SK-N-SH (cell line): ENCODE measurements around the gene SNRNP35. TPM values are rescaled to one million over a fixed set of nuclear protein-coding genes. Genes with fewer than 3 reads are reported as not detected.

Source experiments
- CTCF ChIA-PET: fragments of 300-600, 350-600 bp; formaldehyde crosslinking; extraction: SDS; loops from one replicate; lab custom pipeline; 2021; lab: Yijun Ruan, JAX
- POLR2A ChIA-PET: fragments of 350-600 bp; sonication (Branson Sonifier 250); formaldehyde crosslinking; extraction: SDS; loops from one replicate; lab custom pipeline; 2020; ENCODE audit warnings: antibody characterized with exemption, inconsistent platforms; lab: Yijun Ruan, JAX
- DNase-seq: peaks from one replicate; pipeline ENCODE4 v3.0.0; 2012
- H2AFZ ChIP-seq: fragments of 200-600 bp; sonication (generic); 2 replicates; pipeline ENCODE4 v1.8.1; 2016; ENCODE audit warnings: antibody characterized with exemption, mild to moderate bottlenecking, low read depth
- H3F3A ChIP-seq: fragments of 200-600 bp; sonication (generic); replicated peaks from 2 replicates; pipeline ENCODE3; 2016; ENCODE audit warnings: antibody characterized with exemption, mild to moderate bottlenecking; ENCODE audit not compliant: insufficient read depth
- H3K27ac ChIP-seq, 2 experiments: fragments of 200-500 bp in 1 of 2; fragments of 200-600 bp in 1 of 2; sonication (Bioruptor generic) in 1 of 2; sonication (generic), shearing (Covaris generic) in 1 of 2; 2 replicates each; pipeline versions ENCODE4 v1.5.1 to v1.6.1; 2014 to 2016; ENCODE audit warnings: low read depth in 2 of 2, inconsistent platforms in 1 of 2, low read length in 1 of 2, mild to moderate bottlenecking in 1 of 2, mixed read lengths in 1 of 2
- H3K27me3 ChIP-seq: fragments of 200-600 bp; sonication (generic), shearing (Covaris generic); 2 replicates; pipeline ENCODE4 v1.6.1; 2016; ENCODE audit warnings: mixed run types; ENCODE audit not compliant: insufficient read depth
- H3K36me3 ChIP-seq, 2 experiments: fragments of 200-500 bp in 1 of 2; fragments of 200-600 bp in 1 of 2; sonication (Bioruptor generic) in 1 of 2; sonication (generic) in 1 of 2; replicated peaks in 1 of 2; 2 replicates each; pipeline versions ENCODE3 to v1.5.1; 2014 to 2016; ENCODE audit warnings: low read length in 1 of 2, mild to moderate bottlenecking in 1 of 2; ENCODE audit not compliant: insufficient read depth in 2 of 2, control insufficient read depth in 1 of 2
- H3K4me1 ChIP-seq, 2 experiments: fragments of 200-500 bp in 1 of 2; fragments of 200-600 bp in 1 of 2; sonication (Bioruptor generic) in 1 of 2; sonication (generic), shearing (Covaris generic) in 1 of 2; 2 replicates each; pipeline versions ENCODE4 v1.5.1 to v1.6.1; 2014 to 2016; ENCODE audit warnings: low read depth in 1 of 2, low read length in 1 of 2, mixed run types in 1 of 2; ENCODE audit not compliant: insufficient read depth in 2 of 2, control insufficient read depth in 1 of 2
- H3K4me2 ChIP-seq: fragments of 200-600 bp; sonication (generic), shearing (Covaris generic); 2 replicates; pipeline ENCODE4 v1.6.1; 2017; ENCODE audit warnings: mixed run types
- H3K4me3 ChIP-seq, 2 experiments: fragments of 200-500 bp in 1 of 2; fragments of 200-600 bp in 1 of 2; sonication (Bioruptor generic) in 1 of 2; sonication (generic), shearing (Covaris generic) in 1 of 2; 2 replicates each; pipeline versions ENCODE4 v1.5.1 to v1.8.1; 2014 to 2016; ENCODE audit warnings: low read depth in 2 of 2, inconsistent platforms in 1 of 2, low read length in 1 of 2, mild to moderate bottlenecking in 1 of 2, mixed read lengths in 1 of 2, moderate library complexity in 1 of 2
- H3K79me2 ChIP-seq: fragments of 200-600 bp; sonication (generic); 2 replicates; pipeline ENCODE4 v1.8.1; 2017; ENCODE audit warnings: mild to moderate bottlenecking; ENCODE audit not compliant: insufficient read depth
- H3K9ac ChIP-seq: fragments of 200-600 bp; sonication (generic); 2 replicates; pipeline ENCODE4 v1.6.1; 2017; ENCODE audit warnings: mixed run types
- H3K9me2 ChIP-seq: fragments of 200-600 bp; sonication (generic); 2 replicates; pipeline ENCODE4 v1.6.1; 2017; ENCODE audit warnings: mixed run types
- H3K9me3 ChIP-seq: fragments of 200-600 bp; sonication (generic); 2 replicates; pipeline ENCODE4 v1.6.1; 2017; ENCODE audit warnings: mixed run types, mild to moderate bottlenecking, moderate library complexity
- H4K20me1 ChIP-seq: fragments of 200-600 bp; sonication (generic); 2 replicates; pipeline ENCODE4 v1.6.1; 2017; ENCODE audit warnings: mild to moderate bottlenecking, mixed run types; ENCODE audit not compliant: insufficient read depth
- CHD2 ChIP-seq: fragments of 150-350 bp; IDR thresholded peaks from 2 replicates; pipeline ENCODE4 v1.6.1; 2018; ENCODE audit warnings: low read length; ENCODE audit not compliant: partially characterized antibody
- EZH2phosphoT487 ChIP-seq: fragments of 200-600 bp; sonication (generic); IDR thresholded peaks from 2 replicates; pipeline ENCODE4 v1.6.1; 2017; ENCODE audit warnings: low read depth, mixed run types, mild to moderate bottlenecking, antibody characterized with exemption, moderate library complexity, borderline replicate concordance
- FOSL2 ChIP-seq: IDR thresholded peaks from 2 replicates; pipeline ENCODE4 v1.4.0; 2012; ENCODE audit warnings: low read depth, mild to moderate bottlenecking, moderate library complexity, borderline replicate concordance
- FOXJ3 ChIP-seq: sonication (generic); formaldehyde crosslinking; IDR thresholded peaks from 2 replicates; pipeline ENCODE4 v1.5.1; 2020; ENCODE audit warnings: mild to moderate bottlenecking, missing genetic modification reagents
- JUND ChIP-seq: IDR thresholded peaks from 2 replicates; pipeline ENCODE4 v1.4.0; 2012
- MAX ChIP-seq: IDR thresholded peaks from 2 replicates; pipeline ENCODE4 v1.4.0; 2012; ENCODE audit warnings: low read depth
- MEF2A ChIP-seq: IDR thresholded peaks from 2 replicates; pipeline ENCODE4 v1.4.0; 2012; ENCODE audit warnings: low read depth, borderline replicate concordance
- MXI1 ChIP-seq: IDR thresholded peaks from 2 replicates; pipeline ENCODE4 v1.6.1; 2012; ENCODE audit warnings: mild to moderate bottlenecking, low read depth, low read length, improper control_type of control experiment
- PBX3 ChIP-seq: IDR thresholded peaks from 2 replicates; pipeline ENCODE4; 2012
- REST ChIP-seq: IDR thresholded peaks from 2 replicates; pipeline ENCODE4 v1.6.1; 2012; ENCODE audit warnings: mild to moderate bottlenecking, low read depth, low read length, moderate library complexity
- RFX5 ChIP-seq: IDR thresholded peaks from 2 replicates; pipeline ENCODE4 v1.6.1; 2012; ENCODE audit warnings: mild to moderate bottlenecking, improper control_type of control experiment, low read length
- RXRA ChIP-seq: IDR thresholded peaks from 2 replicates; pipeline ENCODE4 v1.4.0; 2012; ENCODE audit warnings: low read depth, mild to moderate bottlenecking, borderline replicate concordance
- SIN3A ChIP-seq: IDR thresholded peaks from 2 replicates; pipeline ENCODE4 v1.6.1; 2012; ENCODE audit warnings: low read depth, mild to moderate bottlenecking, low read length, moderate library complexity, borderline replicate concordance
- YY1 ChIP-seq: IDR thresholded peaks from 2 replicates; pipeline ENCODE4 v1.4.0; 2012; ENCODE audit warnings: low read depth, mild to moderate bottlenecking
- ZBTB33 ChIP-seq: IDR thresholded peaks from 2 replicates; pipeline ENCODE4 v1.4.0; 2012; ENCODE audit warnings: low read depth, borderline replicate concordance
- WGBS: methylation state at CpG from one replicate; pipeline ENCODE4 v1.1.6; 2017; ENCODE audit warnings: low lambda C conversion rate; 5-methylcytosine and 5-hydroxymethylcytosine counted together
- polyA plus RNA-seq, 3 experiments: library from polyadenylated mRNA; depleted of rRNA; stranded (reverse); fragments of >200 nt; gene quantifications; 2 replicates each; pipeline ENCODE4 v1.2.3, GENCODE V29; 2012

The SNRNP35 gene
- polyA plus RNA-seq, 1 of the 3 experiments (the other 2 are of a cell fraction), result 13.1 TPM

- Histone ChIP-seq H3K9me3 (no peaks in the 10 kb centered on the region), H2AFZ (no peak overlapping the region), H3K4me2 (no peak overlapping the region), H3K36me3 (peaks cover 0 to 4% of the 10 kb centered on the region in 2 experiments), H3K79me2 (no peaks in the 10 kb centered on the region), H3F3A (no peaks in the 10 kb centered on the region), H3K27ac (no peak overlapping the region), H3K4me3 (no peak overlapping the region), H3K27me3 (no peaks in the 10 kb centered on the region), H3K4me1 (no peaks in the 10 kb centered on the region), H3K9me2 (no peaks in the 10 kb centered on the region), H3K9ac (no peak overlapping the region), H4K20me1 (no peaks in the 10 kb centered on the region)
- no peak for TF ChIP-seq MXI1
- TF ChIP-seq SIN3A, result no peak
- no peak for TF ChIP-seq RXRA
- no peak for TF ChIP-seq FOXJ3
- no peak for TF ChIP-seq JUND
- no peak for TF ChIP-seq EZH2phosphoT487
- TF ChIP-seq PBX3, result no peak
- TF ChIP-seq FOSL2, result no peak
- no peak for TF ChIP-seq REST
- TF ChIP-seq RFX5, result no peak
- TF ChIP-seq MAX, result no peak
- TF ChIP-seq YY1, result no peak
- TF ChIP-seq MEF2A, result no peak
- TF ChIP-seq ZBTB33, result no peak
- no peak for TF ChIP-seq CHD2
- DNase-seq, result no peak
- CTCF ChIA-PET, result no interaction called here
- WGBS, result 90% methylated on average over 5 of the region's 5 CpGs
- POLR2A ChIA-PET, result no interaction called here
Observed at GRCh38 chr12:123490089-123490488, 32.1 kb downstream of the SNRNP35 start.
